ENCODE data around the gene SUGP1. TPM values are rescaled to one million over a fixed set of nuclear protein-coding genes. Genes with fewer than 3 reads are reported as not detected.
"Not testable (repeated sequence)": the region's sequence is repeated elsewhere in the genome, so short reads cannot be mapped to it uniquely, and the experiment has no call there.

SUGP1 gene
- total RNA-seq, 4 donors from 2014 or later, result 22.8 to 31.2 (median 24.8) TPM

GRCh38 chr19:19356500-19356899 is 36.2 kb upstream of the SUGP1 start:
- ATAC-seq (ENCODE audit: low FRiP score) (no peak), DNase-seq (ENCODE audit: low spot score) (no peak)
- TF ChIP-seq, protein P1, sequence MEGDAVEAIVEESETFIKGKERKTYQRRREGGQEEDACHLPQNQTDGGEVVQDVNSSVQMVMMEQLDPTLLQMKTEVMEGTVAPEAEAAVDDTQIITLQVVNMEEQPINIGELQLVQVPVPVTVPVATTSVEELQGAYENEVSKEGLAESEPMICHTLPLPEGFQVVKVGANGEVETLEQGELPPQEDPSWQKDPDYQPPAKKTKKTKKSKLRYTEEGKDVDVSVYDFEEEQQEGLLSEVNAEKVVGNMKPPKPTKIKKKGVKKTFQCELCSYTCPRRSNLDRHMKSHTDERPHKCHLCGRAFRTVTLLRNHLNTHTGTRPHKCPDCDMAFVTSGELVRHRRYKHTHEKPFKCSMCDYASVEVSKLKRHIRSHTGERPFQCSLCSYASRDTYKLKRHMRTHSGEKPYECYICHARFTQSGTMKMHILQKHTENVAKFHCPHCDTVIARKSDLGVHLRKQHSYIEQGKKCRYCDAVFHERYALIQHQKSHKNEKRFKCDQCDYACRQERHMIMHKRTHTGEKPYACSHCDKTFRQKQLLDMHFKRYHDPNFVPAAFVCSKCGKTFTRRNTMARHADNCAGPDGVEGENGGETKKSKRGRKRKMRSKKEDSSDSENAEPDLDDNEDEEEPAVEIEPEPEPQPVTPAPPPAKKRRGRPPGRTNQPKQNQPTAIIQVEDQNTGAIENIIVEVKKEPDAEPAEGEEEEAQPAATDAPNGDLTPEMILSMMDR (IDR thresholded peaks at IDR 0.05), result no peak

DNA sequence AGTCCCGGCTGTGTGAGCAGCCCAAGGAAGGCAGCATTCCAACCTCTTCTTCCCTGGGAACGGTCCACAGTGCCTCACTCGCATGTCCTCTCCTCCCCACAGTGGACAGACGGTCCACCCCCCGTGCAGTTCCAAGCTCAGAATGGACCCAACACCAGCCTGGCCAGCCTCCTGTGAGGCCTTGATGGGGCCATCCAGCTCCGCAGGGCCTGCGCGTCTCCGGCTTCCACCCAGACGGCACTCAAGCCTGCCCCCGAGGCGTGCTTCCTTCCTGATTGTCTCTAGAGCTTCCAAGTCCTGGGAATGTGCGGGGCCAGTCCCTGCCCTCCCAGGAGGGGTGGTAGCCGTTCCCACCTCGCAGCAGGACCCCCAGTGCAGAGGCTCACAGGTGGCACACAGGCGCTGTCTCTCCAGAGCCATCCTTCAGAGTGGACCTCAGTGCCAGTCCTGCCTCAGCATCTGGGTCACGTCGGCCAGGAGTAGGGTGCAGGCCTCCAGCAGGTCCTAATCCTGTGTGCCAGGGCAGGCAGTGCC is 35.4 kb upstream of the SUGP1 start:
- no peak for ATAC-seq (ENCODE audit: low FRiP score)
- DNase-seq (ENCODE audit: low spot score), result no peak
- TF ChIP-seq, protein P1 (IDR thresholded peaks at IDR 0.05), result no peak

DNA sequence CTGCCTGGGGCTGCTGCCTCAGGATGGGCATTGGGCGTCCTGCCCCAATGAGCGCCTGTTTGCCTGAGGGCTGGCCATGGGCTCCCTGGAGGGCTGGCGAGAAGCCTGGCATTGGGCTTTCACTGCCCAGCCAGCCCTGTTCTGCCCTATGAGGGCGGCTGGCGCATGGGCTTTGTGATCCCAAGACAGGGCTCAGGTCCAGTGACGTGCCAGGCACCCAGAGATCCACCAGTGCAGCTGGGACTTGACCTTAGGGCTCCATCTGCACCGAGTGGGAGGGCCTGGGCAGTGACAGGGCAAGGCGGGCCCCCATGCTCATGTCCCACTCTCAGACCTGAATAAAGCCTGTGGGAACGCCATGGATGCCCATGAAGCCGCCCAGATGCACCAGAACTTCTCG is 34.6 kb upstream of the SUGP1 start:
- TF ChIP-seq, protein P1 (IDR thresholded peaks at IDR 0.05), result no peak
- DNase-seq (ENCODE audit: low spot score) (no peak), ATAC-seq (ENCODE audit: low FRiP score) (no peak)

DNA sequence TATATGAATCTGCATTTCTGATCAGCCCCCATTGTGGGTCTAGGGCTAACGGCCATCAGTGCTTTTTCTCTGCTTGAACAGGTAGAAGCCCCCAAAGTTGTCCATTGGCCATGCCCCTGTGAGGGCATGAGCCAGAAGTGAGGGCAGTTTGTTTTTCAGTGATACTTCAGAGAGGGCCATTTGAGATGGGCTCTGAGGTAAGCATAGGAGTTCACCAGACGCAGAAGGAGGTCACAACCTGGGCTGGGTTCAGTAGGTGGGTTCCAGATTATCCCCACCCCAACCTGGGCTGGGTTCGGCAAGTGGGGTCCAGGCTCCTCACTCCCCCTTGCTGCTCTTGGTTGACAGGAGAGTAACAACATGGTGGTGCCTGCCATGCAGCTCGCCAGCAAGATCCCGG is 33.7 kb upstream of the SUGP1 start:
- ATAC-seq (ENCODE audit: low FRiP score) (no peak), DNase-seq (ENCODE audit: low spot score) (no peak)
- TF ChIP-seq, protein P1 (IDR thresholded peaks at IDR 0.05), result no peak

DNA sequence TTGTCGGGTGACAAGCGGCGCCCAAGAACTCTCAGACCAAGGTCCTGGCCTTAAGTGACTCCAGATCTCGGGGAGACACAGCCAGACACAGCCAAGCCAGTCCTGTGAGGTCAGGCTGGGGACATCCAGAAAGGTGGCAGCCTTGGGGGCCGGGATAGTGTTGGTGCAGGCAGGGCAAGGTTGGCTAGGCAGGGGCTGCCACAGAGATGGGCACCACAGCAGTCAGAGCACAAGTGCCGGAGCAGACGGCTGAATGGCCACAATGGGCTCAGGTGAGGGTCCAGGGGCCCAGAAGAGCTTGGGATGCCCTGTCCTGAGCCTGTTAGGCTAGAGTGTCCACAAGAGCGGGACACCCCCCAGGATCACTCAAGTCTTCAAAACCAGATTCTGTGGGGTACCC is 32.5 kb upstream of the SUGP1 start:
- DNase-seq (ENCODE audit: low spot score), result no peak
- TF ChIP-seq, protein P1 (IDR thresholded peaks at IDR 0.05), result no peak
- no peak for ATAC-seq (ENCODE audit: low FRiP score)

DNA sequence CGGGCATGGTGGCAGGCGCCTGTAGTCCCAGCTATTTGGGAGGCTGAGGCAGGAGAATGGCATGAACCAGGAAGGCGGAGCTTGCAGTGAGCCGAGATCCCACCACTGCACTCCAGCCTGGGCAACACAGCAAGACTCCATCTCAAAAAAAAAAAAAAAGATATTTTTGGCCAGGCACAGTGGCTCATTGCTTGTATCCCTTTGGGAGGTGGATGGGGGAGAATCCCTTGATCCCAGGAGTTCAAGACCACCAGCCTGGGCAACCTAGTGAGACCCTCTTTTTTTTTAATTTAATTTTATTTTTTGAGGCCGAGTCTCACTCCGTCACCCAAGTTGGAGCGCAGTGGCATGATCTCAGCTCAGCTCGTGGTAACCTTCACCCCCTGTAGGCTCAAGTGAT is 30.4 kb upstream of the SUGP1 start:
- DNase-seq (ENCODE audit: low spot score); ATAC-seq (ENCODE audit: low FRiP score): not testable (repeated sequence)

GRCh38 chr19:19349365-19349764 is 29.1 kb upstream of the SUGP1 start:
- DNase-seq (ENCODE audit: low spot score) (no peak), ATAC-seq (ENCODE audit: low FRiP score) (no peak)
- TF ChIP-seq, protein P1 (IDR thresholded peaks at IDR 0.05), result no peak

DNA sequence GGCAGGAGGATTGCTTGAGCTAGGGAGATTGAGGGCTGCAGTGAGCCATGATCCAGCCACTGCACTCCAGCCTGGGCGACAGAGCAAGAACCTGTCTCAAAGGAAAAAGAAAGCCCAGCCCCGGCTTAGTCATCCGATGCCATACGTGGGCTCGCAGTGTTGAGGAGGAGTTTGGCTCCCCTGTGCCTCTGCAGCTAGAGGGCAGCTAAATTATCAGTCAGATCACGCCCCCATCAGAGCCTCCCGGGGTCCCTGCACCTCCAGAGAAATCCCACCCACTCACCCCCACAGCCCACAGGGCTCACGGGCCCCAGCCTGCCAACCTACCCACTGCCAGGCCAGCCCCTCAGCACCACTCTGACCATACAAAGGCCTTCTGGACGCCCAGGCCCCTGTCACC is 28.0 kb upstream of the SUGP1 start:
- TF ChIP-seq, protein P1 (IDR thresholded peaks at IDR 0.05), result no peak
- DNase-seq (ENCODE audit: low spot score) (no peak), ATAC-seq (ENCODE audit: low FRiP score) (no peak)
